Urinary bladder (tissue), 4 donors: ENCODE data around the gene LBR. TPM values are rescaled to one million over a fixed set of nuclear protein-coding genes. Genes with fewer than 3 reads are reported as not detected.

Source experiments
- DNase-seq: peaks from one replicate; pipeline ENCODE4 v3.0.0-alpha.2; 2015; ENCODE audit errors: extremely low spot score
- H3K27ac ChIP-seq: one replicate; pipeline ENCODE4 v1.5.1; 2013; ENCODE audit warnings: low read depth, mild to moderate bottlenecking, moderate library complexity
- H3K36me3 ChIP-seq: one replicate; pipeline ENCODE4 v1.6.1; 2013; ENCODE audit warnings: mild to moderate bottlenecking, moderate library complexity; ENCODE audit not compliant: insufficient read depth
- H3K4me1 ChIP-seq: one replicate; pipeline ENCODE4 v1.6.1; 2013; ENCODE audit warnings: mild to moderate bottlenecking, moderate library complexity; ENCODE audit not compliant: insufficient read depth
- H3K4me3 ChIP-seq: one replicate; pipeline ENCODE4 v1.5.1; 2013; ENCODE audit warnings: low read depth, low read length
- WGBS: extraction: QIAGEN DNeasy Blood & Tissue Kit; methylation state at CpG from one replicate; pipeline ENCODE4 v1.1.7; 2013; 5-methylcytosine and 5-hydroxymethylcytosine counted together
- polyA plus RNA-seq: library from polyadenylated mRNA; stranded (reverse); fragments of 200-250 nt; gene quantifications from one replicate; pipeline ENCODE4 v1.2.3, GENCODE V29; 2013
- total RNA-seq: library from RNA; depleted of rRNA; stranded (reverse); fragments of >200 nt; gene quantifications from one replicate; pipeline ENCODE4 v1.2.3, GENCODE V29; 2014
- donor health status: healthy with polysubstance abuse.
- donor health status: healthy.

Gene LBR
- total and polyA plus RNA-seq, 2 donors = 62.0 to 128 TPM

DNA sequence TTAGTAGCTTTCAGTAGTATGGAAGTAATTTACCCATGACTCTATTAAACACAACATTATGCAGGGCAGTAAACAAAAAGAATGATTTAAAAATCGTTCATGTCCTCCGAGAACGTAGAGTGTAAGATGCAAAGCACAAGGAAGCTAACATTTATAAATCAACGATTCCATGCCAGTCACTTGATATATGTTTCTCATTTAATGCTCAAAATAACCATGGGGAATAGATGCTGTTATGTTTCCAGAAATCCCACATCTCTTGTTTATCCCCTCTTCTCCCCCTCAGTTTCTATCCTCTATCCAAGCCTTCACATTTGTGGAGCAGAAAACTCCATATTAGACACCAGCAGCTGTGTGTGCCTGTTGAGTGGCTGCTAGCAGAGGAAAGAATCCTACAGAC is 52.8 kb downstream of the LBR start:
- no peaks in the 10 kb centered on the region for H3K4me1 ChIP-seq
- 88% methylated on average over 4 of the region's 4 CpGs for WGBS
- no peaks in the 10 kb centered on the region for H3K36me3 ChIP-seq
- no peak overlapping the region for H3K27ac ChIP-seq
- no peak for DNase-seq
- H3K4me3 ChIP-seq = no peak overlapping the region

- no peaks in the 10 kb centered on the region for H3K4me1 ChIP-seq
- 92% methylated on average over 21 of the region's 21 CpGs for WGBS
- no peak for DNase-seq
Measured at GRCh38 chr1:225373155-225373554, 54.7 kb downstream of the LBR start.

DNA sequence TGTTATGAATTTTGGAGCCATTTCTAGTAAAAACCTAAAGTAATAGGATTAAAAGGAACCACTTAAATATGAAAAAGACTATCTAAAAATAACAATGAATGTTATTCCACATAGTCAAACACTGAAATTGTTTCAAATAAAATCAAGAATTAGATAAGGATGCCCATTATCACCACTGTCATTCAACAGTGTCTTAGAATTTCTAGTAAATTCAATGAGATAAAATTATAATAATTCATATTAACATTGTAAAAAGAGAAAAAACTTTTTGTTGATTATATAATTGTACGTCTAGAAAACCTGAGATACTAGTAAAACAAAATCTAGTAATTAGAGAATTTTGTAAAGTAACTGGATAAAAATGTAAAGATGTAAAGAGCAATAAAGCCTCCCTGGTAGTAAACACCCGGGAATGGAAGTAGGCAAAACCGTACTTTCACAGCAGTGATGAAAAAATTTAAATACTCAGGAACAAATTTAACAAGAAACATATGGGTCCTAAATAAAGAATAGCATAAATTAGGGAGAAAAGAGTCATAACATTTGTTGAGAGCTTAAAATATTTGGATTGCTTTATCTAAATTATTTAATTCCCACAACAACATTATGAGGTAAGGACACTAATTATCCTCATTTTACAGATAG is 56.4 kb downstream of the LBR start:
- H3K4me1 ChIP-seq = no peaks in the 10 kb centered on the region
- H3K4me3 ChIP-seq = no peak overlapping the region
- H3K36me3 ChIP-seq = no peaks in the 10 kb centered on the region
- WGBS = 61% methylated on average over 3 of the region's 3 CpGs
- no peak for DNase-seq
- H3K27ac ChIP-seq = no peak overlapping the region

More at GRCh38 chr1:225373155-225373554, 54.7 kb downstream of the LBR start:
- Histone ChIP-seq H3K36me3 (no peaks in the 10 kb centered on the region), H3K27ac (no peak overlapping the region), H3K4me3 (no peak overlapping the region)

GRCh38 chr1:225368036-225368552 is 59.7 kb downstream of the LBR start:
- WGBS = 84% methylated on average over 3 of the region's 3 CpGs
- Histone ChIP-seq H3K36me3 (no peaks in the 10 kb centered on the region), H3K27ac (no peak overlapping the region), H3K4me1 (no peaks in the 10 kb centered on the region), H3K4me3 (no peak overlapping the region)
- DNase-seq = no peak

DNA sequence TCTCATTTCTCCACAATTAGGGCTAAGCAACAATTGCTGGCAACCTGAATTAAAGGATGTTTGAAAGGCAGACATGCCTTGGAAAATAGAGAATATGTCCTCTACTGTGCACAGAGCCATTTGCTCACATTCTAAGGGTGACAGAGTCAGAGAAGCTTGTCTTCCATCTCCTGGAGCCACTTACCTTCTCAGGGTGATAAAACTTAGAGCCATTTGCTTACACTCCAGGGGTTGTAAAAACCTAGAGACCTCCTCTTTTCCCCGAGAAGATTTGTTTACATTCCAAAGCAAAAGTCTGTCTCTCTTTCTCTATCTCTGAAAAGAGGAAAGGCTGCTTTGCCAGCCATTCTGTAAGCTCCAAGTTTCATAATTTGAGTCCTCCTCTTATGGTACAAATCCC is 61.3 kb downstream of the LBR start:
- Histone ChIP-seq H3K27ac (no peak overlapping the region), H3K4me3 (no peak overlapping the region), H3K4me1 (no peaks in the 10 kb centered on the region), H3K36me3 (no peaks in the 10 kb centered on the region)
- DNase-seq = no peak
- WGBS = 15% methylated on average over 1 of the region's 1 CpG

GRCh38 chr1:225366018-225366417 is 61.8 kb downstream of the LBR start:
- Histone ChIP-seq H3K4me1 (no peaks in the 10 kb centered on the region), H3K36me3 (no peaks in the 10 kb centered on the region), H3K27ac (no peak overlapping the region), H3K4me3 (no peak overlapping the region)
- DNase-seq = no peak

DNA sequence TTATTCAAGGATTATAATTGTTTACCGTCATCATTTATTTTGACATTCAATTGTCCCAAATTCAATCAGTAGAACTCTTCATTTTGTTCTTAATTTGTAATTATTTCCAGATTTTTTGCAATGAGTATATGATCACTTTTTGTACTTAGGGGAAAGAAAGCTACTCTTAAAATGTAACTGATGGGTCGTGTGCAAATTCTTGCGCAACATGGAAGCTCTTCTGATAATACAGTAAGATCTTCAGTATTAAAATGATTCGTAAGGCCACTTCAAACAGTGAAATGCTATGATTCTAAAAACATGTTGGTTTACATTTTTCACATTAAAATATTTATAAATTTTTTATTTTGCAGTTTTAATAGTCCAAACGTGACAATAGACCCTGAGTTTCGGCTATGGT is 63.4 kb downstream of the LBR start:
- Histone ChIP-seq H3K4me1 (no peaks in the 10 kb centered on the region), H3K27ac (no peak overlapping the region), H3K4me3 (no peak overlapping the region), H3K36me3 (no peaks in the 10 kb centered on the region)
- 90% methylated on average over 6 of the region's 6 CpGs for WGBS
- no peak for DNase-seq

- Histone ChIP-seq H3K4me1 (no peaks in the 10 kb centered on the region), H3K36me3 (no peaks in the 10 kb centered on the region), H3K27ac (no peak overlapping the region), H3K4me3 (no peak overlapping the region)
- DNase-seq = no peak
Measured at GRCh38 chr1:225362805-225363204, 65.0 kb downstream of the LBR start.

DNA sequence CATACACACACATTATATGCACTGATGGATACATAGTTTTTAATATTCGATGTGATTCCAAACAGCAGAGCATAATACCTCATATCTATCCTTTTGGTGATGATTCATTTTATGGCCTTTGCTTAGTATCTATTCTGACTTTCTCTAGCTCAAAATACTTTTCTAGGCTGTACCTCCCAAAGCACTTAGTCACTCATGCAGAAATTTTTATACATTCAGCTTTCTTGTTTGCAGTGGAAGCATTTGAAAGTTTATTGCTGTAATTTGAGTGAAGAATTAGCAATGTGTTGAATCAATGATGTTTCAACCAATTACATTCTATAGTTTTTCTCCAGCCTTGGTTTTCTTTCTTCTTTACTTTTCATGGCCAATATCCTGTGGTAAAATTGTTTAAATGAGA is 66.7 kb downstream of the LBR start:
- Histone ChIP-seq H3K27ac (no peak overlapping the region), H3K4me3 (no peak overlapping the region), H3K4me1 (no peaks in the 10 kb centered on the region), H3K36me3 (no peaks in the 10 kb centered on the region)
- WGBS = 73% methylated on average over 1 of the region's 1 CpG
- DNase-seq = no peak

DNA sequence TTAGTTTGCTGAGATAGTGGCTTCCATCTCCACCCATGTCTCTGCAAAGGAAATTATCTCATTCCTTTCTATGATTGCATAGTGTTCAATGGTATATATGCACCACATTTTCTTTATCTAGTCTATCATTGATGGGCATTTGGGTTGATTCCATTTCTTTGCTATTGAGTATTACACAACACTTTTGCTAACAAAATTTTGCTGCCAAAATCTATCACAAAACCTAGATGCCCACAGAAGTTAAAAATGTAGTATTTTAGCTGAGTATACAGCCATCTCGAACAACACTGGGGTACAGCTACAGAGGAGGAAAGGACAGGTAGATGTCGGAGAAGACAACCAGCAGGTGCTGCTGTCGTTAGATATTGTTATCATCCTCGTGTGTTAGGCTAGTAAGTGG is 67.7 kb downstream of the LBR start:
- 89% methylated on average over 4 of the region's 4 CpGs for WGBS
- Histone ChIP-seq H3K4me3 (no peak overlapping the region), H3K36me3 (no peaks in the 10 kb centered on the region), H3K27ac (no peak overlapping the region), H3K4me1 (no peaks in the 10 kb centered on the region)
- DNase-seq = no peak

GRCh38 chr1:225355863-225356262 is 72.0 kb downstream of the LBR start:
- Histone ChIP-seq H3K4me3 (no peak overlapping the region), H3K27ac (no peak overlapping the region), H3K36me3 (no peaks in the 10 kb centered on the region), H3K4me1 (no peaks in the 10 kb centered on the region)
- DNase-seq = no peak
- 88% methylated on average over 1 of the region's 1 CpG for WGBS

- no peak for DNase-seq
- H3K4me1 ChIP-seq = no peaks in the 10 kb centered on the region
- WGBS = 89% methylated on average over 3 of the region's 3 CpGs
Measured at GRCh38 chr1:225354906-225355305, 72.9 kb downstream of the LBR start.

More at GRCh38 chr1:225354906-225355305, 72.9 kb downstream of the LBR start:
- Histone ChIP-seq H3K36me3 (no peaks in the 10 kb centered on the region), H3K4me3 (no peak overlapping the region), H3K27ac (no peak overlapping the region)
